GM19467 (cell line): ENCODE measurements around the gene MAGIX.
"Not testable (repeated sequence)": the region's sequence is repeated elsewhere in the genome, so short reads cannot be mapped to it uniquely, and the experiment has no call there.

ENCODE experiments used
- ATAC-seq: cut with Tn5 transposase; IDR thresholded peaks from one replicate; pipeline ENCODE4 v1.9.1; 2021; ENCODE audit warnings: mild to moderate bottlenecking, moderate library complexity; ENCODE audit not compliant: unreplicated experiment

MAGIX gene

DNA sequence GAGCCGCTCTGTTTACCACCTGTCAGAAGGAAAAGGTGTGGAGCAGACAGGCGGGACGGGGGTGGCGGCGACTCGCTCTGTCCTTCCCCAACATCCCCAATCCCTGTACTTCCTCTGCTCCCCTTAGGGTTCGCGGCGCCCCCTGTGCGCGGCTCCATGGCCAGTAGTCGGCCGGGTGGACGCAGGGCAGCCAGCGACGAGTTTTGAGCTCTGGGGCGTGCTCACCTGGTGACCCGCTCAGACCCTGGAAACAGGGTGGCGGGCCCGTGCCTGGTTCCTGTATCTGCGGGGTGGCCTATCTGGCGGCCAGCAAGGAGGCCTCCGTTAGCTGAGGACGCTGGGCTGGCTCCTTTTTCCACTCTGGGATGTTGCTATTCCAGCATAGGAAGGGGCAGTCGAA is 5.4 kb upstream of the MAGIX start:
- ATAC-seq, result no peak

DNA sequence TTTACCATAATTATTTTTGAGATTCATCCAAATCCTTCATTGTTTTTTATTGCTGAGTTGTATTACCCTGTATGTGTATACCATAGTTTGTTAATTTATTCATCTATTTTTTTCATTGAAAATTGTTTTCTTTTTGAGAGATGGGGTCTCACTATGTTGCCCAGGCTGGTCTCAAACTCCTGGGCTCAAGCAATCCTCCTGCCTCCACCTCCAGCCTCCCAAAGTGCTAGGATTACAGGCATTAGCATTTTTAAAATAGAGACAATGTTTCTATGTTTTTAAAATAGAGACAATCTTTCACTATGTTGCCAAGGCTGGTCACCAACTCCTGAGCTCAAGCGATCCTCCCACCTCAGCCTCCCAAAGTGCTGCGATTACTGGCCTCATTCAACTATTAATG is 1.6 kb upstream of the MAGIX start:
- no peak for ATAC-seq

GRCh38 chrX:49161632-49162031 is 926 bp upstream of the MAGIX start:
- ATAC-seq, result no peak

DNA sequence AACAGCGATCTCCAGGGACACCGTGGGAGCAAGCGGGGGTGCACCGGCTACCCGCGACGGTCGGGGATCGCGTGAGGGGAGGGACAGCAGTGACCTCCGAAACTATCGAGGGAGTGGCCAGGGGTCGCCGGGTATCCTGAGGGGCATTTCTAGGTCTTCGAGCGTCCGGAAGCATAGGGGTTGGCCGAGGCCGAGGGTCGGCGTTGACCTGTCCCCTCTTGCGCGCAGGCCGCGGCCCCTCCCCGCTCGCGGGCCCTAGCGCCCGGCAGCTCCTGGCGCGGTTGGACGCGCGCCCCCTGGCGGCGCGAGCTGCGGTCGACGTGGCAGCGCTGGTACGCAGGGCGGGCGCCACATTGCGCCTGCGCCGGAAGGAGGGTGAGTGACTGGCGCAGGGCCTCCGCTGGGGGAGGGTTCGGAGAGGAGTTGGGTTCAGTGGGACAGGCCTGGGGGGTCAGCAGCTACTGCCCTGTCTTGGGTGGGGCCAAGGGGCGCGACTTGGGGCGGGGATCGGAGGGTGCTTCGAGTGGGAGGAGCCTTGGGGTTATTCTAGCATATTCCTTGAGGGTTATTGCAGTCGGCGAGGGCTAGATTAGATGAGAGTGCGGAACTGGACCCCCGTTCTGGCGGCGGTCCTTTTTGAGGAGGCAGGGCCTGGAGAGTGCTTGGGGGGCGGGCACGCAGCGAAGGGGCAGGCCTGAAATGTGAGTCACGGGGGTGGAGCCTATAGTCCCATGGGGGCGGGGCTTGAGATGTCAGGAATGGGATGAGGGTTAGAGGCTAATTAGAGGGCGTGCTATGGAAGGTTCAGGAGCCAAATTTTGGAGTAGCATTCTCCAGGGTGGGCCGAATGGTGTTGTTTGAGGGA is 1.2 kb downstream of the MAGIX start:
- peak; percentile 50 for ATAC-seq

DNA sequence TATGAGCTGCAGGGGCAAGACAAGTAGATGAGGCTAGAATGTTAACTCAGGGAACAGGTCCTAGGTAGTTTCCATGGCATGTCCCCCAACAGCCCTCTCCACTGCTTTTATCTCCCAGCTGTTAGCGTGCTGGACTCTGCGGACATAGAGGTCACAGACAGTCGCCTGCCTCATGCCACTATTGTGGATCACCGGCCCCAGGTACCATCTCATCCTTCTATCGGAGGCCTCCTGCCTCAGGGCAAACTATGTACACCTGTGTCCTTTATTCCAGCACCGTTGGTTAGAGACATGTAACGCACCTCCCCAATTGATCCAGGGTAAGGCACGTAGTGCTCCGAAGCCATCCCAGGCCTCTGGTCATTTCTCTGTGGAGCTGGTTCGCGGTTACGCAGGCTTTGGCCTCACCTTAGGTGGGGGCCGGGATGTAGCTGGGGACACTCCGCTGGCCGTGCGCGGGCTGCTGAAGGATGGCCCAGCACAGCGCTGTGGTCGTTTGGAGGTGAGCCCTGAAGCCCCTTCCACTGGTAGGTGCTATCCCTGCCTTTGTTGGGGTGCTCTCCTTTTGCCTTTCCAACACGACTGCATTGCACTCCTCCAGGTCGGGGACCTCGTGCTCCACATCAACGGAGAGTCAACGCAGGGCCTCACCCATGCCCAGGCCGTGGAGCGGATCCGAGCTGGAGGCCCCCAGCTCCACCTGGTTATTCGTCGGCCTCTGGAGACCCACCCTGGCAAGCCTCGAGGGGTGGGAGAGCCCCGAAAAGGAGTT is 2.2 kb downstream of the MAGIX start:
- ATAC-seq, result no peak

DNA sequence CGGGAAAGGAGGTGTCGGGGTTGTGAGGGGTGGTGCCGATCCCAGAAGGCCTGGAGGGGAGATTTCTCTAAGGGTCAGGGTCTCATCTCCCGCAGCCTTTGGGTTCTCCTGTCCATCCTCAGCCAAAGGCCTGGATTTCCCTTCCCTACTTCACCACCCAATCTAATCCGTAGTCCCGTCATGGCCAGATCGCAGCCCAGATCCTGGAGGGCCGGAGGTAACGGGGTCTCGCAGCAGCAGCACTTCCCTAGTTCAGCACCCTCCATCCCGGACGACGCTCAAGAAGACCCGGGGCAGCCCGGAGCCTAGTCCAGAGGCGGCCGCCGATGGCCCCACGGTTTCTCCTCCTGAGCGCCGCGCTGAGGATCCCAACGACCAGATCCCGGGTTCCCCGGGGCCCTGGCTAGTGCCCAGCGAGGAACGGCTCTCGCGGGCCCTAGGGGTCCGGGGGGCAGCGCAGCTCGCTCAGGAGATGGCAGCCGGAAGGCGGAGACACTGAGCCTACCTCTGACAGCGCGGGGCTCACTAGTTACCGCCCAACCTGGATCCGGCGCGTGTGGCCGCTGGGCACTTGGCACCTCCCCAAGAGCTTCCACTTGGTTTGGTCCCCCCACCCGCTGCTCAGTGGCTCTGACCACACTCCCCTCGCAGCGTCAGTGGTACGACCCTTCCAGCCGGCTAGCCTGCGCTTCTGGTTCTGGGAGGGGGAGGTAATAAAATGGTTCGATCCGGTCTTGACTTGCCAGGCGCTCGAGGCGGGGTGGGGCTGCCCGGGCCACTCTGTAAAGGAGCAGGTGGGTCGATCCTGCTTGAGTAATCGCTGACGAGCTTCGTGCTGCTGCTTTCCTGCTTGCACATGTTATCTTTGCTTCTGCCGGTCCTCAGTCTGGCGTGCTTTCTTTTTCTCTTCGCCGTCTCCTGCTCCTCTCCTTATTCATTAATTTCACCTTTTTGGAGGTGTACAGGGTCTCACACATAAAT is 3.6 kb downstream of the MAGIX start:
- no peak for ATAC-seq

GRCh38 chrX:49166914-49167739 is 4.6 kb downstream of the MAGIX start:
- no peak for ATAC-seq

DNA sequence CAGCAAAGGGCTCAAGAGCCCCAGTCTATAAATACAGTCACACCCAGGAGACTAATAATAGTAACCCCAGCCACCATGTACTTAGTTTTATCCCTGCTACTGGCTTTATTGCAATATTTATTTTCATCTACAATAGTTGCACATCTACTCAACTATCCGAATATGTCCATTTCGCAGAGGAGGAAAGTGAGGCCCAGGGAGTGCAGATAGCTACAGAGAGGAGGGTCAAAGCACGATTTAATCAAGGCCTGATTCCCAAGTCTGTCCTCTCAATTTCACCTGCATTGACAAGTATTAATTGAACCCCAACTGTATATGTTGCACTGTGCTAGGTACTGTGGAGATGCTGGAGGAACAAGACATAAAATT is 5.2 kb downstream of the MAGIX start:
- ATAC-seq, result no peak

DNA sequence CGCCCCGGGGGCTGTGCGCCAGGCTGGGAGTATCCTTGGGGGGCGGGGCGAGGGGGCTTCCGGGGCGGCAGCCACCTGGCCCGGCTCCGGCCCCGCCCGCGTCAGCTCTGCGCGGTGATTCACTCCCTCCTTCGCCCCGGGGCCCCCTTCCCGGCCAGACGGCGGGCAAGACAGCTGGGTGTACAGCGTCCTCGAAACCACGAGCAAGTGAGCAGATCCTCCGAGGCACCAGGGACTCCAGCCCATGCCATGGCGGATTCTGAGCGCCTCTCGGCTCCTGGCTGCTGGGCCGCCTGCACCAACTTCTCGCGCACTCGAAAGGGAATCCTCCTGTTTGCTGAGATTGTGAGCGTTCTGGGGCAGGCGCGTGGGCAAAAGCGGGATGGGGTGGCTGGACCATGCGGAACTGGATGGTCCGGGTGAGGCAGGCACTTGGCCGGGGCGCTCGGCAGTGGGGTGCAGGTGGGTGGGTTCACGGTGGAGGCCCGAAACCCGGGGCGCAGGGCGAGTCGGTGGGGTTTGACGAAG is 9.3 kb downstream of the MAGIX start, which contains the start of gene PLP2:
Gene PLP2, plus strand, starts transcription at position 147 of the 528 bp plus-strand sequence. Its CDS starts 103 bp downstream, at position 250.
- ATAC-seq, result no peak

DNA sequence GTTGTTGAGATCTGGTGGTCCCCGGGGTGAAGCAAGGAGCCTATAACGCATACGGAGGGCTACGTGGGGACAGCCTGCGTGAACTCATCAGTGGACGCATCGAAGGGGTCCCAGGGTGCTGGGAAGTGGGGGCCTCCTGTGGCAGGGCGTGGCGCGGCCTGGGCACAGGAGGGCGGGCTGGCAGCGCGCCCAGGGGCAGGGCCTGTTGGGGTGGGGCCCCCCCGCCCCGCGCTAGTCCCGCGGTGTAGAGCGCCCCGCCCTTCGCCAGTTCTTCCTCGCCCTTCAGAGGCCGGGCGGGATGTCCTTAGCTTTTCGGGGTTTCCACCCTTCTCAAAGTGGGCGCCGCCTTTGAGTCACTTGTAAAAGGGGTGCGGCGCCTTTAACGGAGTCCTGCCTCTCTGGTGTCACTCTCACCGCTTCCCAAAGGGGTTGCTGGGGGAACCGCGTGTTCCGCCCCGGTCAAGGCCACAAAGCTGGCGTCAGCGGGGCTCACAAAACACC is 9.8 kb downstream of the MAGIX start:
- ATAC-seq, result peak; percentile 49

- not testable (repeated sequence) for ATAC-seq
These were observed 11.0 kb downstream of the MAGIX start for GRCh38 chrX:49173544-49173943.

DNA sequence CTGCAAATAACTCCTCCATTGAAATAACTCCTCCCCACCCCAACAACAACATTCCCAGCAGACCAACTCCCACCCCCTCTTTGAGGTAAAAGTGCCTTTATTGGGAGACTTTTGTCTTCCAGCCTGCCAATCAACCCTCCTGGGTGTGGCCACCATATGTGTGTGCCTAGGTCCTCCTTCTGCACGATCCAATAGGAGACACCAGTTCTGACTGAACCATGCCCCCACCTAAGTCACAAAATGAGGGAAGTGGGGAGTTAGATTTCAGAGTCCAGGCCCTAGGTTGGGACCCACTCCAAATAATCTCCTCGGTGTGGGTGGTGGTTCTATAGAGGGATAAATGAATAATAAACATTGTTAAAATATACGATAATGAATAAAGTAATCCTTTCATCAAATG is 12.2 kb downstream of the MAGIX start:
- no peak for ATAC-seq

DNA sequence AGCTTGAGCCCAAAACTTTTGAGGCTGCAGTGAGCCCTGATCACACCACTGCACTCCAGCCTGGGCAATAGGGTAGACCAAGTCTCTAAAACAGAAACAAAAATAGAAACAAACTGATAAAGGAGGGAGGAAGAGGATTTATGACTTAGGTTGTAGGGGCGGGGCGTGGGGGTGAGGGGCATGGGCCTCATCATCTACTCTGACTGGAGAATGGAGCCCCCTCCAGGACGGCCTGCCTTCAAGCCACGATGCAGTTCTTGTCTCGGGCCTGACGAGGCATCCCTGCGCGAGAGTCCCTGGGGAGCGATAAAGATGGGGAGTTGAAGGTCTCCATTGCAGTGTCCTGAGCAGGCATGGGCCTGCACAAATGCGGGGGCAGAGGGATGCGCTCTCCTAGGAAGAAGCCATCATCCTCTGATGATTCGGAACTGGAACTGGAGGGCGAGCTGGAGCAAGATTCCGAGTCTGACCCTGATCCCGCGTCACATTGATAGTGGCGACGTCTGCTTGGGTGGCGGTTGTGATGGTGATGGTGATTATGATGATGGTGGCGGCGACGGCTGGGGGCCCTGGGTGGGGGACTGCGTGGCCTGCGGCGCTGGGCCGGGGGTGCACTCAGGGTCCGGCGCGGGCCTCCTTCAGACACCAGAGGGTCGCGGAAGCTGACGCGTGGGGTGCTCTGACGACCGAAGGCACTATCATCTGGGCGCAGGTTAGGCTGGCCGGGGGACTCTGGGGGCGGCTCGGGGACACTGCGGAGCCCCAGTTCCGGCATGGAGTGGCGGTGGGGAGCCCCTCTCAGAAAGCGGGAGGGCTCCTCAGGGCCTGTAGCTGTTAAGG is 13.1 kb downstream of the MAGIX start:
- ATAC-seq, result no peak

DNA sequence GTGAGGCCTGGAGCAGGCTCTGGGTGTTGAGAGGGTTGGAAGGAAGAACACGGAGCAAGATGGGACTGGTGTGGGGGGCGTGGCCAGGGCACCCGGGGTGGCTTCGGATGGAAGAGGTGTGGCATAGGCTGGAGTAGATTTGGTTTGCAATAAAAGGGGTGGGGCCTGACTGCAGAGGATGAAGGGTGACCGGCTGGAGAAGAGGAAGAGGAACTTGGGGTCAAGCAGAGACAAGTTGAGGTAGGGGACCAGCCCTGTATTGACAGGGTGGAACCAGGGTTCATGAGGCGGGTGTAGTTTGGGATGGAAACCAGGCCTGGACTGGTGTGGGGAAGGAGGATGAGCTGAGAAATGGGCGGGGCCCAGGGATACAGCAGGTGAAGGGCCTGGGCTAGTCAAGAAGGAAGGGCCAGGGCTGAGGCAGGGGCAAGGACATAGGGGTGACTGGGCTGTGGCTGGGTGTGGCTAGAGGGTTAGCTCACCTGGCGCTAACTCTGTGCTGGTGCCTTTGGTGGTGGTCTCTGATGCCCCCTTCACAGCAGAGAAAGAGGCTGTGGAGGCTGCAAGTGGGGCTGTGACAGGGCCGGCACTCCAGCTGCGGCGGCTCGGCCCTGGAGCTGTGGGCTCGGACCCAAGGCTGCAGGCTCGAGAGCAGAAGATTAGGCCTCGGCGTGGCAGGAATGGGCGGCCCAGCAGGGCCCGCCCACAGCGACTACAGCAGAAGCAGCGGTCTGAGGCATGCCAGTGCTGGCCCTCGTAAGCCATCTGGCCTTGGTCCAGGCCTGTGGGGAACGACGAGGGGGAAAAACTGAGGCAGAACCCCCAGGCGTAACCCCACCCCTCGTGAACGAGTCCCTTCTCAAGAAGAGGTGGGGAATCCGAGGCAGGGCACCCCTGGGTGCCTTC is 14.1 kb downstream of the MAGIX start:
- no peak for ATAC-seq

GRCh38 chrX:49177338-49177833 is 14.8 kb downstream of the MAGIX start:
- ATAC-seq, result no peak

DNA sequence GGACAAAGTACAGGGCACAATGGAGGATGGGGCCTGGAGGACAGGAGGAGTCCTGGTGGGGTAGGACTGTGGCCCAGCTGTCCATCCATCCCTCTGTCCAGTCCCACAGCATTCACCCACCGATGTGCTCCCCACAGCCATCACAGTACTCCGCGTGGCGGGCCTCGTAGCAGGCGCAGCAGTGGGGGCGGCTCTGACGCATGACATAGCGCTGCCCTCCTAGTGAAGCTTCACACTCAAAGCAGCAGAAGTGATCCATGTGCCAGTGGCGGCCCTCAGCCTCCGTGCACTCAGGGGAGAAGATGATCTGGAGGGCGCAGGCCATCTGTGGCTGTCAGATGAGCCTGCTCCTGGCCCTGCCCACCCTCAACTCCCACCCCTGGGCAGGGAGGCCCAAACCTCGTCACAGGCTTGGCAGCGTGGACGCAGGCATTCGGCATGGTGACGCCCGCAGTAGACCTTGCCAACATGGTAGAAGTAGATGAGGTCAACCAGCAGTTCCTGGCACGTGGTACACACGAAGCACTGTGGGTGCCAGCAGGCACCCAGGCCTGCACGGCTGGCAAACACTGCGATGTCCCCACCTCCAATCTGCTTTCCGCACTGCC is 15.4 kb downstream of the MAGIX start:
- ATAC-seq, result no peak

- ATAC-seq, result no peak
These were observed 16.0 kb downstream of the MAGIX start for GRCh38 chrX:49178537-49178936.
